IPS-15b (cell line): ENCODE results near the gene TOX2.

Experiments
- H3K27me3 ChIP-seq: one replicate; pipeline ENCODE4 v1.6.1; 2013; ENCODE audit warnings: low read length; ENCODE audit not compliant: control insufficient read depth, insufficient read depth
- H3K36me3 ChIP-seq: one replicate; pipeline ENCODE4 v1.6.1; 2013; ENCODE audit warnings: low read length; ENCODE audit not compliant: control insufficient read depth, insufficient read depth
- H3K4me1 ChIP-seq: one replicate; pipeline ENCODE4 v1.6.1; 2013; ENCODE audit warnings: mild to moderate bottlenecking, low read length; ENCODE audit not compliant: control insufficient read depth, insufficient read depth
- H3K4me3 ChIP-seq: one replicate; pipeline ENCODE4 v1.5.1; 2013; ENCODE audit warnings: low read depth, low read length
- H3K9ac ChIP-seq: one replicate; pipeline ENCODE4 v1.6.1; 2013; ENCODE audit warnings: low read depth, mild to moderate bottlenecking, low read length
- H3K9me3 ChIP-seq: one replicate; pipeline ENCODE4 v1.6.1; 2013; ENCODE audit warnings: mild to moderate bottlenecking, low read length; ENCODE audit not compliant: control insufficient read depth, insufficient read depth

Gene TOX2

DNA sequence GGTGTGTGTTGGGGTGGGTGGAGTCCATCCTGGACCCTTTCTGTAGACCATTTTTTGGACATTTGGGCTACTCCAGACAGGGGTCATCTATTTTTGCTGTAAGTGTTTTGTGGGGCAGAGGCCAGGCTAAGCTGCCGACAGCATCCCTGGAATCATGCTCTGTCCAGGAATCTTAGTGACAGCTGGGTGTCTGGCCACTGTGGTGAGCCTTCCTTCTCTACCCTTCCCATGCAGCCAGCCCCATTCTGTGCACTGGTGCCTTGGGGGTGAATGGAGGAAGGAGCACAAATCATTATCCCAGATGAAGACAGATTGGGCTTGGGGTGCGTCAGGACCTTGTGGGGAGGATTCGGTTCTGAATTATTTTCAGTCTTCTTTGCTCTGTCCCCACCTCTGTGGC, 20.2 kb downstream of the TOX2 start:
- Histone ChIP-seq H3K9me3 (no peaks in the 10 kb centered on the region), H3K9ac (no peak overlapping the region), H3K36me3 (no peaks in the 10 kb centered on the region), H3K27me3 (no peaks in the 10 kb centered on the region), H3K4me3 (no peak overlapping the region), H3K4me1 (no peaks in the 10 kb centered on the region)

DNA sequence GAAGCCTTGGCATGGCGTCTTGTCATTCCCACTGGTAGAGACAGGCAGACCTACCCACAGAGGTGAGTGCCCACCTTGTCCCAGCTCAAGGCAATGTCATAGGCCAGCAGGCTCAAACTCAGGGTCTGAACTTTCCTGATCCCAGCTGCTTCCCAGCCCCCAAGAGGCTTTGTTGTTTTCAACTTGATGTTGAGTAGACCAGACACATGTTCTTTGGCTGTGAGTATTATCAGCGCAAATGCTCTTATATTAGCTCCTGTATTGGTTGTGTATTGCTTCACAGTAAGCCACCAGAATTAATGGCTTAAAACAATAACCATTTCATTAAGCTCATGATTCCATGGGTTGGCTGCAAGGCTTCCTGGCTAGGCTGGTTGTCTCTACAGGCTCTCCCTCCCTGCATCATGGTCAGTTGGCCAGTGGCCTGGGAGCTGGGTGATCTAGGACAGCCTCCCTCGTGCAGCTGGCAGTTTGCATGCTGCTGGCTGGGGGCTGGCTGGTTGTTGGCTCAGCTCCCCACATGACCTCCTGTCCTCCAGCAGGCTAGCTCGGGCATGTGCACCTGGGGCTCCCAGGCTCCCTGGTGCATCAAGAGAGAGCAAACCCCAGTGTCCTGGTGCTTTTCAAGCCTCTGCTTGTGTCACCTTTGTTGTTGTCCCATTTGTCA, 21.6 kb downstream of the TOX2 start:
- Histone ChIP-seq H3K9me3 (no peaks in the 10 kb centered on the region), H3K36me3 (no peaks in the 10 kb centered on the region), H3K4me1 (no peaks in the 10 kb centered on the region), H3K27me3 (no peaks in the 10 kb centered on the region), H3K9ac (no peak overlapping the region), H3K4me3 (no peak overlapping the region)

DNA sequence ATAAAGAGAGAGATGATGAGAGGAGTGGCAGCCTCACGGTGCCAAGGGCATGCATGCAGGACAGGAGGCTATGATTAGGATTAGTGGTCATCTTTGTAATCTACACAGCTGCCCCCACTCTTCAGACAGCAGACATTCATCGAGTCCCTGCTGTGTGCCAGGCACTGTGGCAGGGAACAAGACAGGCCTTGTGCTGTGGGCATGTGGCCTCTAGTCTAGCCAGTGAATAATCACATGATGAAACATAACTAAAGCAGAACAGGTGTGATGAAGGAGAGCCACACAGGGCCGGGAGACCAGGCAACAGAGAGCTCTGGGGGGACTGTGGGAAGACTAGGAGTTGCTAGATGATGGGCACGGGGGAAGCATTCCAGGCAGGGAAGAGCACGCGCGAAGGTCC, 22.2 kb downstream of the TOX2 start:
- Histone ChIP-seq H3K9ac (no peak overlapping the region), H3K27me3 (no peaks in the 10 kb centered on the region), H3K36me3 (no peaks in the 10 kb centered on the region), H3K9me3 (no peaks in the 10 kb centered on the region), H3K4me1 (no peaks in the 10 kb centered on the region), H3K4me3 (no peak overlapping the region)

DNA sequence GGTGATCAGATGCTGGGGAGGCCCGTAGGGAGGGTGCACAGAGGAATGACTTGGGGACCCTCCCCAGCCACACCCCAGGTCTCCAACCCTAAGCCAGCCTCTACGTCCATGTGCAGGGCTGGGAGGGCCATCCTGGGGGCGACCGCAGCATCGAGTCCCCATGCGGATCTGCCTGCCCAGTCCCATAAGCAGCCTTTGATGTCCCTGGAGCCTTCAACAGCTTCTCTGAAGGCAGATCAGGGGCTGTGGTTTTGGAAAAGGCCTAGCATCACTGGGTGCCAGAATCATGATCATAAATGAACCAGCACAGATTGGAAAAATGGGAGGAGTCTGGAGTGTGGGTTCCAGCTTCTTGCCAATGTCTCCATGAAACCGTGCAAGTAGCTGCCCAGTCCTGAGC, 22.9 kb downstream of the TOX2 start:
- no peak overlapping the region for H3K9ac ChIP-seq
- H3K4me1 ChIP-seq, result no peaks in the 10 kb centered on the region

DNA sequence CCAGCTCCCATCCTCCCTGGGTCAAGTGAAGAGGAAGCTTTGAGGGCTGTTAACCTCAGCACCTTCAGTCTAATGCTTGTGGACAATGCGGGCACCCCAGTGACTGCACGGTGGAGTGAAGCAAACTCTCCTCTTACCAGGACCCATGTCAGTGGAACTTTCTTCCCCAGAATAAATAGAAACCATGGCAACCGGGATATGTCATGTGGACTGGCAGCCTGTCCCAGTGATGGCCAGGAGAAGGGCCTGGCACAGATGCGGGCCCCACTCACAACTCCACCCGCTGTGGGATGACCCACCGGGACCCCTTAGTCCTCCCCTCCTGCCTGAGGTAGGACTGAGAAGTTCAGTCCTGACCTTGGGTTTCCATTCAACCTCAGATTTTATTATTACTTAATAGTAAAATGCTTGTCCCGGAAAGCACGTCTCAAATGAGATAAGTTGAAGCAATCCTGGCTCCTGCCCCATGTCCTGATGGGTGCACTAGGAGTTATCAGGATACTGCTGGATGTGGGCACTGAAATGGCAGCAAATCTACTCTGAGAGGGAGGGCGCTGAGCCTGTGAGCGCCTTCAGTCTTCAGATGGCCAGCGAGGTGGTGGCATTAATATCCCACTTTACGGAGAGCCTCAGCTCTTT, 23.5 kb downstream of the TOX2 start:
- no peaks in the 10 kb centered on the region for H3K36me3 ChIP-seq
- no peaks in the 10 kb centered on the region for H3K9me3 ChIP-seq
- H3K9ac ChIP-seq, result no peak overlapping the region
- no peaks in the 10 kb centered on the region for H3K4me1 ChIP-seq
- H3K27me3 ChIP-seq, result no peaks in the 10 kb centered on the region
- no peak overlapping the region for H3K4me3 ChIP-seq

More for the DNA sequence above, 22.9 kb downstream of the TOX2 start:
- Histone ChIP-seq H3K4me3 (no peak overlapping the region), H3K9me3 (no peaks in the 10 kb centered on the region), H3K36me3 (no peaks in the 10 kb centered on the region), H3K27me3 (no peaks in the 10 kb centered on the region)

DNA sequence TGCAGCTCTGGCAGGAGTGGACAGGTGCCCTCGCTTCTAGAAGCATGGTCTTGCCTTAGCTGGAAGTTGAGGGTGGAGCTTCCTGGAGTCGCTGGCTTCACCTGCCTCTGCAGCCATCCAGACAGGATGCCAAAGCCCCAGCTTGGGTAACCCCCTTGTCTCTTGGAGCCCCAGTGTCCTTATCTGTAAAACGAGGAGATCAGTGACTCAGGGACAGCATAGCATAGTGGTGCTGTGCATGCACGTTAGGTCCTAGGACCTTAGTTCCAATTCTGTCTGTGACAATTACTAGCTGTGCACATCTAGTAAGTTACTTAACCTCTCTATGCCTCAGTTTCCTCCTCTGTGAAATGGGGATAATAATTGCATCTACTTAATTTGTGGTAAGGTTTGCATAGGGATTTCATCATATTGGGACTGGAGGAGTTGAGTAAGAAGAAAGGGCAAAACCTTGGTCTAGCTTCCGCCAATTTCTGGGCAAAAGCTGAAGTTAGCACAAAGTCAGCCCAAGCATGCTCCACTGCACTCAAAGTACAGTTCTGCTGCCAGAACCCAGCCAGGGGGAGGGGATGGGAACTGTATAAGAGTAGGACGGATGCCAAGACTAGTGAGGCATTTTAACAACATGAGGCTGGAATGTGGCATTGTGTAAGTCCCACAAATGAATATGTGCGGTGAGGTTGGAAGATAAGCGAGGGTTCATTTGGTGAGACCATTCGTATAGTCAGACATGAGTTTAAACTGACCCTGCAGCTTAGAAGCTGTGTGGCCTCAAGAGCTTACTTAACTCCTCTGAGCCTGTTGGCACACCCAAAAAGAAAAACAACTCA, 24.5 kb downstream of the TOX2 start:
- no peaks in the 10 kb centered on the region for H3K27me3 ChIP-seq
- H3K4me3 ChIP-seq, result no peak overlapping the region
- H3K9me3 ChIP-seq, result no peaks in the 10 kb centered on the region
- H3K36me3 ChIP-seq, result no peaks in the 10 kb centered on the region
- no peak overlapping the region for H3K9ac ChIP-seq
- H3K4me1 ChIP-seq, result no peaks in the 10 kb centered on the region

DNA sequence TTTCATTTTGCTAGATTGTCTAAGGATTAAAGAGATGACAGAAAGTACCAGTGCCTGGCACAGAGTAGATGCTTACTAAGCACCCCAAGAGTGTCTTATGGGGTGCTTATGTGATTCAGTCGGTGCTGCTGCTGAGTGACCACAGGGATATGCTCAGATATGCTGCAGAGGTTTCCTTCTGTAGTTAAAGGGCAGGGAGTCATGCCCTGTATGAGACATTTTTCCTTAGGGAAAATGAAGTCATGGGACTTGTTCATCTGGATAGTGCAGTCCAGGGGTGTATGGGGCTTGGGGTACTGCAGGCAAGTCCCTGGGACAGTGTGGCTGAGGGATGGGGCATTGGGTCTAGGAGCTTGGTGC, 25.1 kb downstream of the TOX2 start:
- Histone ChIP-seq H3K27me3 (no peaks in the 10 kb centered on the region), H3K9ac (no peak overlapping the region), H3K9me3 (no peaks in the 10 kb centered on the region), H3K4me1 (no peaks in the 10 kb centered on the region), H3K36me3 (no peaks in the 10 kb centered on the region), H3K4me3 (no peak overlapping the region)

DNA sequence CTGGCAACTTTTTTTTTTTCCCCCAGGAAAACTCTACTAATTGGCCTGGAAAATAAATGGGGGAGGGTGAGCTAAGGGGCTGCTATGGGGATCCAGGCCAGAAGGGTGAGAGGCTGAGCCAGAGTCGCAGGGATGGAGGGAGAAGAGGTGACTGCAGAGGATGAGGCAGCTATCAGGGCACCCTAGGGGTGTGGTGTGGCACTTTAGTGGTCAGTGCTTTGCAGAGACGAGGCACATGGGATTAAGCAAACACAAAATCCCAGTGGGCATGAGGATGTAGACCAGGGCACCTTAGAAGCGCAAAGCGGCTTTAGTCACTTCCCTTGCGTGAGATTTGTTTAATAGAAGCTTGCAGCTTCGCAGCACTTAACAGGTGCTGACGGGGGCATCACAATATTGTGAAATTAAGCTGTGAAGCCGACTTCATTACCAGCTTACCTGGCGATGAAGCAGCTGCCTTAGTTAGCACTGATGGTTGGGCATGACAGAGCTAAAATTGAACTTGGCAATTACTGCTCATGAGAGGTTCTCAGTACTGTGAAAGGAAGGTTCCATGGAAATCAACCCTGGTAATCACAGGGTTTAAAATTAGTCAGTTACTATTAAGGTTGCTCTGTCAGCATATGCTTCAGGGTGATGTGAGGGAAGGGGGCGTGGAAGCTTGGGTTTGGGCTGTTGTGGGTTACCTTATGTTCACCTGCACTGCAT, 26.0 kb downstream of the TOX2 start:
- Histone ChIP-seq H3K36me3 (no peaks in the 10 kb centered on the region), H3K4me3 (no peak overlapping the region), H3K9me3 (no peaks in the 10 kb centered on the region), H3K9ac (no peak overlapping the region), H3K4me1 (no peaks in the 10 kb centered on the region), H3K27me3 (no peaks in the 10 kb centered on the region)

DNA sequence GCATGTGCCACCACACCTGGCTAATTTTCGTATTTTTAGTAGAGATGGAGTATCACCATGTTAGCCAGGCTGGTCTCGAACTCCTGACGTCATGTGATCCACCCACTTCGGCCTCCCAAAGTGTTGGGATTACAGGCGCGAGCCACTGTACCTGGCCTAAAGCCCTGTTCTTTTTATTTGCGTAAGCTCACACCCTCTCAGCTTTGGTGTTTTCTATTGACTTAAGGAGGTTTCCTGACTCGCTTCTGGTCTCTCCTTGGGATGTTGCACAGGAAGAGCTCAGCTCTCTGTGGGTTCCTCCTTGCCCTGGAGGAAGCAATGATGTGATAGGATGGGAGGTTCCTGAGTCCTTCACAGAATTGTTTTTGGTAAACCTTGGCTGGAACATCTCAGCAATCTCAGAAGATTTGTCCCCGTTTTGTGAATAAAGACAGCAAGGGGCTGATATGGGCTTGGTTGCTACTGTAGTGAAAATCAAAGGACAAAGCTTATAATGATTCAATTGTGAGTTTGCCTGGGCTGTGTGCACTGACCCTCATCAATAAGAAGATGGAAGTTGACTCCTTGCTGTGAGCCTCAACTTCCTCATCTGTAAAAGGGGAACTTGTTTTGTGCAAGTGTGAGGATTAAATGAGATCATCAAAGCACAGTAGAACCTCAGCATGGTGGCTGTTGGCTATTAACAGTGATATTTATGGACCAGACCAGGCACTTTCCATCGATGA, 27.0 kb downstream of the TOX2 start:
- Histone ChIP-seq H3K36me3 (no peaks in the 10 kb centered on the region), H3K9ac (no peak overlapping the region), H3K4me1 (no peaks in the 10 kb centered on the region), H3K27me3 (no peaks in the 10 kb centered on the region), H3K4me3 (no peak overlapping the region), H3K9me3 (no peaks in the 10 kb centered on the region)

DNA sequence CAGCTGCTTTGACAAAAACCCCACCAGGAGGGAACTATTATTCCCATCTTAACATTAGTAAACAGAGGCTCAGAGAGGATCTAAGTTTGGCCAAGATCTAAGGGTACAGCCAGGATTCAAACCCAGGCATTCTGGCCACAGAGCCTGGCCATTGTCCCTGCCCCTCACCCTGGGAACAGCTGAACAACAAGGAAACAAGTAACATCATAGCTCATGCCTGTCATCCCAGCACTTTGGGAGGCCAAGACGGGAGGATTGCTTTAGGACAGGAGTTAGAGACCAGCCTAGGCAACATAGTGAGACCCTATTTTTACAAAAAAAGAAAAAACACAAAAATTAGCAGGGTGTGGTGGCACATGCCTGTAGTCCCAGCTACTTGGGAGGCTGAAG, 27.5 kb downstream of the TOX2 start:
- H3K4me3 ChIP-seq, result no peak overlapping the region
- H3K4me1 ChIP-seq, result no peaks in the 10 kb centered on the region
- no peaks in the 10 kb centered on the region for H3K27me3 ChIP-seq
- H3K9ac ChIP-seq, result no peak overlapping the region
- no peaks in the 10 kb centered on the region for H3K36me3 ChIP-seq
- no peaks in the 10 kb centered on the region for H3K9me3 ChIP-seq

DNA sequence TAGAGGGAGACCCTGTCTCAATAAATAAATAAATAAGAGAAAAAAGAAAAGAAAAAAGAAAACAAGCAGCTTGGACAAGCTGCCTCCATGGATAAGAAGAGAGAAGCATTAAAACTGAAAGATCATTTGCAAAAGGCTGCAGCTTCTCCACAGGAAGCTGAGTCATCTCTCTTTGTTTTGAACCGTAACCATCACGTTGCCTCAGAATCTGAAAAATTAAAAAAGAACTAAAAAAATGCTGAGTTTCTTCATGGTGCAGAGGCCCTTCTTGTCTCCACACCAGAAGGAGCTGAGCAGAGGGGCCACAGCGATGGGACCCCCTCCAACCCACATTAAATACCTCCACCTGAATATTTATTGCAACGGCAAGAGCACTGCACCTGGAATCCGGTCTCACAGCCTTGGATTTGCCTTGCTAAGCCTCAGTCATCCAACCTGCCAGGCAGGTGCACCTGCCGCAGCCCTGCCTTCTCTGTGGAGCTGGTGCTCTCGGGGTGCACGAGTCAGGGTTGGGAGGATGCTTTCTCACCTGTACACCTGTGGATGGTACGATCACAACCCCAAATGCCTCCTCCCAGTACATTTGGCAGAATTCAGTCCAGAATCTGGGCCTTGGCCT, 28.1 kb downstream of the TOX2 start:
- Histone ChIP-seq H3K4me1 (peaks cover under 1% of the 10 kb centered on the region), H3K4me3 (no peak overlapping the region), H3K36me3 (no peaks in the 10 kb centered on the region), H3K9ac (no peak overlapping the region), H3K9me3 (no peaks in the 10 kb centered on the region), H3K27me3 (no peaks in the 10 kb centered on the region)
